ENCODE data around the gene HS1BP3. TPM values are rescaled to one million over a fixed set of nuclear protein-coding genes. Genes with fewer than 3 reads are reported as not detected.
A peak's percentile ranks its signal among the peaks of the same experiment; 100 is the strongest.

The HS1BP3 gene
- total and polyA plus RNA-seq, 2 donors = 7.2 to 17.4 TPM

DNA sequence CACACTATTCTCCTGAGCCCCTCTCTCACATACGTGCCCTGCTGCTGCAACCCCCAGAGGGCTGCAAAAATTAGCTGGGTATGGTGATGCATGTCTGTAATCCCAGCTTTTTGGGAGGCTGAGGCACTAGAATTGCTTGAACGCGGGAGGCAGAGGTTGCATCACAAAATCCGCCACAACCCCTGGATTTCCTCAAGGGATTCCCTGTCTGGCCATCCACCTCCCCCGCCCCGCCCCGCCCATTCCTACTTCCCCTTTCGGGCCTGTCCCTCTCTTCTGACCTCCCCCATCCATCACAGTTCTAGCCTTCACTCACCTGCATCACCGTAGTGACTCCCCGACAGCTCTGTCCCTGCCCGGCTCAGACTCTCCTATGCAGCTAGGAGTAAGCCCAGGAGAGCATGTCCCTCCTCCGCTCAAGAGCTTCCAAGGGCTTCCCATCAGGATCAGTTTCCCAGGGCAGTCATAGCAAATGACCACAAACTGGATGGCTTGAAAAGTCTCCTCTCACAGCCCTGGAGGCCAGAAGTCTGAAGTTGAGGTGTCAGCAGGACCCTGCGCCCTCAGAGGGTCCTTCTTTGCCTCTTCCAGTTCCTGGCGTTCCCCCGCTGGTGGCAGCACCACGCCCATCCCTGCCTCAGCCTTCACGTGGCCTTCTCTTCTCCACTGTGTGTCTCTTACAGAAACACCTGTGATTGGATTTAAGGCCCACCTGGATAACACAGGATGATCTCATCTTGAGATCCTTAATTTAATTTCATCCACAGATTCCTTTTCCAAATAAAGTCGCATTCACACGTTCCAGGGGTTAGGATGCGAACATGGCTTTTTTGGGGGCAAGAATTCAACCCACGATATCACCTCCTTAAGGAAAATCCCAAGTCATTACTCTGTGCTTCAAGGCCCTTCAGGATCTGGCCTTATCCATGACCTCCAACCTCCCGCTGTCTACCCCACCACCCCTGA lies 58.5 kb downstream of the HS1BP3 start:
- Histone ChIP-seq H3K36me3 (ENCODE audit: control insufficient read depth in 2 of 2, insufficient read depth in 2 of 2, low read length in 1 of 2) (no peaks in the 10 kb centered on the region), H3K27me3 (ENCODE audit: control insufficient read depth in 2 of 2, insufficient read depth in 1 of 2, low read length in 1 of 2) (no peaks in the 10 kb centered on the region), H3K27ac (ENCODE audit: low read depth in 1 of 2, low read length in 1 of 2) (no peak overlapping the region), H3K4me3 (ENCODE audit: low read length in 2 of 2) (no peak overlapping the region), H3K9me3 (ENCODE audit: control insufficient read depth in 2 of 2, insufficient read depth in 1 of 2, low read length in 1 of 2) (no peaks in the 10 kb centered on the region), H3K4me1 (ENCODE audit: control insufficient read depth in 2 of 2, insufficient read depth in 2 of 2, low read length in 2 of 2) (no peaks in the 10 kb centered on the region)
- no peak for DNase-seq (ENCODE audit: low read depth in 6 of 9, low spot score in 9 of 9)
- WGBS = 90% methylated on average over 22 of the region's 22 CpGs

DNA sequence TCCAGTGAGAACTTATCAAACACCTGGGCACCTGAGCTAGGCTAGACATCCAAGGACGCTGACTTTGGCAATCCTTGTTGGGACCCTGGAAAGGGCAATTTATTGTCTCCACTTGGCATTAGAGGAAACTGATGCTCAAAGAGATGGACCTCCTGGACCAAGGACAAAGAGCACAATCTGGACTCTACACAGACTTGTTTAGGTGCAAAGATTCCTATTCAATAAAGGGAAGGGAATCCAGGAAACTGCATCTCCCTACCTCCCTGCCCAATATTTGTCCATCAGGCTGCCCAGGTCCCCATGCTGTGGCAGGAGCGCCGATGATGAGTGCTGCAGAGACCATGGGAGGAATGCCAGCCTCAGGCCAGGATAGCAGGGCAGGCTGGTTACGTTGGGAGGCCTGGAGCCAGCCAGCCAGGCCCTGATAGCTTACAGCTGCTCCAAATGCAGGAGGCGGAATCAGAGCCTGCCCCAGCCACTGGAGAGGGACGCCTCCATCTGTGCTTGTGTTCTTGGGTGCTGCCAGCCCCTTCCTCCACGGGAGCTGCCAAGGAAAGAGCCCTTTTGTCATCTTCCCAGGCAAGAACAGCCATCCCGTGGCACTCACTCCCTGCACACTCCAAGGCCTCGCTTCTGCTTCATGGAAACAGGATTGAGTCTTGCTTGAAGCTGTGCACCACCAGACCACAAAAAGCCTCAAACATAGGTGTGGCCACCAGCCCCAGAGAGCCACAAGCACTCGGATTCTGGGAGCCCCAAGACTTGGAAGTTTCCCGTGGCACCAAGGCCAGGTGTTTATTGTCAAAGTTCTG lies 60.0 kb downstream of the HS1BP3 start:
- 96% methylated on average over 11 of the region's 11 CpGs for WGBS
- Histone ChIP-seq H3K9me3 (ENCODE audit: control insufficient read depth in 2 of 2, insufficient read depth in 1 of 2, low read length in 1 of 2) (no peaks in the 10 kb centered on the region), H3K27ac (ENCODE audit: low read depth in 1 of 2, low read length in 1 of 2) (no peak overlapping the region), H3K4me3 (ENCODE audit: low read length in 2 of 2) (no peak overlapping the region), H3K4me1 (ENCODE audit: control insufficient read depth in 2 of 2, insufficient read depth in 2 of 2, low read length in 2 of 2) (no peaks in the 10 kb centered on the region), H3K27me3 (ENCODE audit: control insufficient read depth in 2 of 2, insufficient read depth in 1 of 2, low read length in 1 of 2) (no peaks in the 10 kb centered on the region), H3K36me3 (ENCODE audit: control insufficient read depth in 2 of 2, insufficient read depth in 2 of 2, low read length in 1 of 2) (no peaks in the 10 kb centered on the region)
- no peak for DNase-seq (ENCODE audit: low read depth in 6 of 9, low spot score in 9 of 9)

DNA sequence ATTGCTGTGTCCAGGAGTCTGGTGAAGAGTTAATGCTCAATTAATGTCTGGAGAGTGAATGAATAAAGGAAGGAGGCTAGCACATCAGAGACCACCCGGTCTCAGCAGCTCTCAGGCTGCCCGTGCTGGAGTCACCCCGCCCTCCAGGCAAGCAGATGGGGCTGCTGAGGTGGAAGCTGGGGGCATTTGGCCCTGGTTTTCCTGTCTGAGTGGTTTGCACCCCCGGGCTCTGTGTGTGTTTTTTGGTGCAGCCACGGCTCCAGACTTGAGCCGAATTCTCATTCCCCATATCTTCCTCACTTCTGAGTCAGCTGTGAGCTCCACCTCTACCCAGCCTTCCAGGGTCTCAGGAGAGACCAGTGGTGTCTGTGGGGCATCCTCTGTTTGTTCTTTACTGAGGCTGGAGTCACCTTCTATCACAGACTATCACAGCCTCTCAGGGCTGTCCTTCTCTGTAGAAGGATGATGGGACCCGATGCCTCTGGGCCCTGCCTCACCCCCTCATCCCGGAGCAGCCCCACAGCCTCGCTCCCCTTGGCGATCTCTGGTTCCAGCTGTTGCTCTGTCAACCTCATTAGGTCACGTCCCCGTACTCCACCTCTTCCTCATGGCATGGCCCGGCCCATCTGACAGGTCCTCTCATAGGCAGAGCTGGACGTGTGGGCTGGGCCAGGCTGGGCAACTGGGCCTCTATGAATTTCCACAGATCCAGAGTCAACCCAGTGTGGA lies 60.8 kb downstream of the HS1BP3 start:
- H3K9me3 ChIP-seq (ENCODE audit: control insufficient read depth in 2 of 2, insufficient read depth in 1 of 2, low read length in 1 of 2) = no peaks in the 10 kb centered on the region
- no peak for DNase-seq (ENCODE audit: low read depth in 6 of 9, low spot score in 9 of 9)
- no peaks in the 10 kb centered on the region for H3K27me3 ChIP-seq (ENCODE audit: control insufficient read depth in 2 of 2, insufficient read depth in 1 of 2, low read length in 1 of 2)
- no peak overlapping the region for H3K4me3 ChIP-seq (ENCODE audit: low read length in 2 of 2)
- H3K36me3 ChIP-seq (ENCODE audit: control insufficient read depth in 2 of 2, insufficient read depth in 2 of 2, low read length in 1 of 2) = no peaks in the 10 kb centered on the region
- H3K27ac ChIP-seq (ENCODE audit: low read depth in 1 of 2, low read length in 1 of 2) = no peak overlapping the region
- WGBS = 86% methylated on average over 14 of the region's 14 CpGs
- H3K4me1 ChIP-seq (ENCODE audit: control insufficient read depth in 2 of 2, insufficient read depth in 2 of 2, low read length in 2 of 2) = no peaks in the 10 kb centered on the region

DNA sequence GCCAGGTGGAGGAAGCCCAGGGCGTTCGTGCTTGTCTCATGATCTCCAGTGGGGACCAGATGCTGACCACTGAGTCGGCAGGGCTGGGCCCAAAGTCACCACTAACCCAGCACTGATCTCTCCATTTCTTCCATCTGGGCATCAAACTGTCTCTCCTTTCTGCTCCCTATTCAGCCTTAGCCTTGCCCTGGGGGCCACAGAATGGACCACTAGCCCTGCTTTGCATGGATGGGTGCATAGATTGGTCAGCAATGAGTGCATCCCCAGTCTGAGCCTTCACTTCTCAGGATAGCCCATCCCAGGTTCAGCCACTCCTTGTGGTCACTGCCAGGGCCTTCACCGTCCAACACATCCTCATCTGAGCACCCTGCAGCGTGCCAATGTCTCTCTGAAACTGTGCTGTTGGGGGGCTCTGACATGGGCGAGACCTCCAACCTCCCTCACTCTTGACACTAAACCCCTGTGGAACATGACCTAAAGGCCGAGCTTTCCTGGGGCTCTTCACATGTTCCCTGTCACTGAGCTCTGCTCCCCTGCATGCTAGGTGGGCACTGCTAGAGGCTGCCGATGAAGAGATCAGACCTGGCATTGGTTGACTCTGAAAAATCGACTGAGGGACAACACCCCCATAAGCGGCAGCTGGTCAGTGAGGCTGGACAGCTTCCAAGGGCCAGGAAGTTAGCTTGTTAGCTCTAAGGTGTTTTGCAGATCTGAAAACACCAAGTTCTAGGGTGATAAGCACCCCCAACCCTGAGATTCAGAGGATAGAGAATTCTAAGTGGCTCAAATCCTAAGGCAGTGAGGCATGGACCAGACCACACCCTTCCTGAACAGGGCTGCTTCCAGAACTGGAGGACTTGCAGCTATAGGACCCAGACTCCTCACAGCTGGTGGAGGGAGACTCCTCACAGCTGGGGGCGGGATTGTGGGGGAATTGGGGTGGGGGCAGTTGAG lies 61.7 kb downstream of the HS1BP3 start:
- no peak for DNase-seq (ENCODE audit: low read depth in 6 of 9, low spot score in 9 of 9)
- no peaks in the 10 kb centered on the region for H3K27me3 ChIP-seq (ENCODE audit: control insufficient read depth in 2 of 2, insufficient read depth in 1 of 2, low read length in 1 of 2)
- WGBS = 84% methylated on average over 11 of the region's 11 CpGs
- H3K9me3 ChIP-seq (ENCODE audit: control insufficient read depth in 2 of 2, insufficient read depth in 1 of 2, low read length in 1 of 2) = no peaks in the 10 kb centered on the region
- no peak overlapping the region for H3K4me3 ChIP-seq (ENCODE audit: low read length in 2 of 2)
- H3K4me1 ChIP-seq (ENCODE audit: control insufficient read depth in 2 of 2, insufficient read depth in 2 of 2, low read length in 2 of 2) = peaks cover 0 to 5% of the 10 kb centered on the region in 2 donors
- H3K36me3 ChIP-seq (ENCODE audit: control insufficient read depth in 2 of 2, insufficient read depth in 2 of 2, low read length in 1 of 2) = no peaks in the 10 kb centered on the region
- no peak overlapping the region for H3K27ac ChIP-seq (ENCODE audit: low read depth in 1 of 2, low read length in 1 of 2)

DNA sequence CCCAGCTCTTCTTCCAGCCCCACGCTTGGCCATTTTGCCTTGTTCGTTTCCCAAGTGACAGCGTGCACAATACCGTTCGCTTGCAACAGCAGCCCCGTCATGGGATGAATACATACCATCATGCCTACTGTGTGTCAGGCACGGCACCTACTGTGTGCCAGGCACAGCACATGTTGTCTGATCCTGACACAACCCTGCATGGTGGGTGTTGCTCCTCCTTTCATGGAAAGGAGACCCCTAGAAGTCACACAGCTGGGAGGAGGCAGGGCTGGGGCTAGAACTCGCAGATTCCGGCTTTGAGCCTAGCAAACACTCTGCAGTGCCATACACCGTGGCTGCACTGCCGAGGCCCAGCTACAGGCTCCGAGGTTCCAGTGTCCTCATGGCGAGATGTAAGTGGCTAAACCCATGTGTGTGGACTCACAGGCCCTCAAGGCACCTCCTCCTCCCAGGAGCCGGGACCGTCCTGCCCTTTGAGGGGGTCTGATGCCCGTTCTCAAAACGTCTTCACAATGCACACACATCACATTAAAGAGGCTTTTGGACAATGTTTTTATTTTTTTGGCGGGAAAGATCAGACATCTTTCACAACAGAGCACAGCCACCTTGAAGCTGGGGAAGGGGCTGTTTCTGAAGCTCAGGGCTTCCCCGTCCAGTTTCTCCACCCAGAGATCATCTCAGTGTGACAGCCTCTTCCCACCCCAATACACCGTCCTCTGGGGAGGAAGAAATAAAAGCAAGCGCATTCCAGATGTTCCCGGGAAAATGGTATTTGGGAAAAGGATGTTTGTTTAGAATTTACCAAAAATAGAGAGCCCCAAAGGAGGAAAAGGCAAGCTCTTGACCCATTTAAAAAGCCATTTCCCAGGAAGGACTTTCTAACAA lies 64.9 kb downstream of the HS1BP3 start:
- no peak overlapping the region for H3K4me3 ChIP-seq (ENCODE audit: low read length in 2 of 2)
- no peaks in the 10 kb centered on the region for H3K36me3 ChIP-seq (ENCODE audit: control insufficient read depth in 2 of 2, insufficient read depth in 2 of 2, low read length in 1 of 2)
- no peaks in the 10 kb centered on the region for H3K27me3 ChIP-seq (ENCODE audit: control insufficient read depth in 2 of 2, insufficient read depth in 1 of 2, low read length in 1 of 2)
- peaks cover 0 to 6% of the 10 kb centered on the region in 2 donors for H3K4me1 ChIP-seq (ENCODE audit: control insufficient read depth in 2 of 2, insufficient read depth in 2 of 2, low read length in 2 of 2)
- 91% methylated on average over 22 of the region's 22 CpGs for WGBS
- H3K27ac ChIP-seq (ENCODE audit: low read depth in 1 of 2, low read length in 1 of 2) = no peak overlapping the region
- no peak for DNase-seq (ENCODE audit: low read depth in 6 of 9, low spot score in 9 of 9)
- H3K9me3 ChIP-seq (ENCODE audit: control insufficient read depth in 2 of 2, insufficient read depth in 1 of 2, low read length in 1 of 2) = no peaks in the 10 kb centered on the region

DNA sequence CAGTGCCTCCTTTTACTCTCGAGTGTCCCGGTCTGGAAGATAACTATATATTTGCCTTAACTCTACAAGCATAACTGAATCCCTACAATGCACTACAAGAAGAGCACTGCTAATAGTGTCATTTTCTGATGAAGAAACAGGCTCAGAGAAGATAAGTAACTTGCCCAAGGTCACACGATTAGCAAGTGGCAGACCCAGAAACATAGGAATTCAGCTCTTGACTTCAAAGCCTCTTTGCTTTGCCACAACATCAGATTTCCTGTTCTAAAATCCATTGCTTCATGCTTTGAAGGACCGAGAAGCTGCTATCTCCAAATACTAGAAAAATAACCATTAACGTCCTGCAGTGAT lies 65.6 kb downstream of the HS1BP3 start:
- no peak overlapping the region for H3K27ac ChIP-seq (ENCODE audit: low read depth in 1 of 2, low read length in 1 of 2)
- H3K27me3 ChIP-seq (ENCODE audit: control insufficient read depth in 2 of 2, insufficient read depth in 1 of 2, low read length in 1 of 2) = no peaks in the 10 kb centered on the region
- DNase-seq (ENCODE audit: low read depth in 6 of 9, low spot score in 9 of 9) = no peak
- WGBS = 88% methylated on average over 5 of the region's 5 CpGs
- H3K4me1 ChIP-seq (ENCODE audit: control insufficient read depth in 2 of 2, insufficient read depth in 2 of 2, low read length in 2 of 2) = peaks cover 0 to 6% of the 10 kb centered on the region in 2 donors
- H3K4me3 ChIP-seq (ENCODE audit: low read length in 2 of 2) = no peak overlapping the region
- no peaks in the 10 kb centered on the region for H3K9me3 ChIP-seq (ENCODE audit: control insufficient read depth in 2 of 2, insufficient read depth in 1 of 2, low read length in 1 of 2)
- H3K36me3 ChIP-seq (ENCODE audit: control insufficient read depth in 2 of 2, insufficient read depth in 2 of 2, low read length in 1 of 2) = no peaks in the 10 kb centered on the region

DNA sequence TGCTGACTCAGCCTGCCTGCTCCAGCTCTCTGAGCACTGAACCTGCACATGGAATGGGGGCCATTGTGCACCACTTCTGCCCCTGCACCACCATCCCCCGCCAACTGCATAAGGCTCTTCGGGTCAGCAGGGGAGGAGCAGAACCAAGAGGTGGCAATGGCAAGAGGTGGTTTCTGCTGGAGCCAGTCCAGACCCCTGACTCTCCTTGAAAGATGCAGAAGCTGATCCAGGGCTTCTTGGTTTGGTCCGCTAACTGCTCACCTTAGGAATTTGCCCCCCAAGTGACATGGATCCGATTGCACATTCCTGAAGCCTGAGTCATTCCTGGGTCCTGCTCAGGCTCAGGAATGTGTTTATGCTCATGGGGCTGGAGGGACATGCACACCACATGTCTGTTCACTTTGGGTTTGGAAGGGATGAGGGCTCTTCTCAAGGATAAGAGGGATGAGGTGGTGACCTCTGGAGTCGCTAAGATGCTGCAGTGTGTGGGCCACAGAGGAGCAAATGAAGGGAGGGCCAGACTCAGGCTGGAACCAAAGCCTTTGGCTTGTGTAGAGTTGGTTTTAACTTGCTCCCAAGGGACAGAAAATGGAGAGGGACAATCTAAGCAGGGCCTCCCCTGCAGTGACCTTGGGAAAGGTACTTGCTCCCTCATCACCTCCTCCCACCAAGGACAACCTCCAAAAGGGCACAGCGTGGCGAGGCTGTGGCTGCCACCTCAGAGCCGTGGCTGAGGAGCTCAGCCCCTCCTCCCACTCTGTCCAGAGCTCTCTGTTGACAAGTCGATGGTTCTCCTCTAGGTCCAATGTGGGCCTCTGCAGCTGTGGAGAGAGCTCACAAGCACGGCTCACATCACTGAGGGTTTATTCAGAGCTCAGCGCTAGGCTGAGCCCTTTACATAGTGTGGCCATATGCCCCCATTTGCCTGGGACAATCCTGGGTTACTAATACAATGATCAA lies 66.2 kb downstream of the HS1BP3 start:
- Histone ChIP-seq H3K4me1 (ENCODE audit: control insufficient read depth in 2 of 2, insufficient read depth in 2 of 2, low read length in 2 of 2) (peaks cover 0 to 6% of the 10 kb centered on the region in 2 donors), H3K27me3 (ENCODE audit: control insufficient read depth in 2 of 2, insufficient read depth in 1 of 2, low read length in 1 of 2) (no peaks in the 10 kb centered on the region), H3K36me3 (ENCODE audit: control insufficient read depth in 2 of 2, insufficient read depth in 2 of 2, low read length in 1 of 2) (no peaks in the 10 kb centered on the region), H3K27ac (ENCODE audit: low read depth in 1 of 2, low read length in 1 of 2) (no peak overlapping the region), H3K4me3 (ENCODE audit: low read length in 2 of 2) (no peak overlapping the region), H3K9me3 (ENCODE audit: control insufficient read depth in 2 of 2, insufficient read depth in 1 of 2, low read length in 1 of 2) (no peaks in the 10 kb centered on the region)
- WGBS = 83% methylated on average over 11 of the region's 11 CpGs
- DNase-seq (ENCODE audit: low read depth in 6 of 9, low spot score in 9 of 9) = peak in 1 of 9 donors; percentile 14
